WTC11 (cell line): Measurements from ENCODE around the gene ADIG.

Source experiments
- CTCF ChIP-seq: fragments of 200-600 bp; IDR thresholded peaks from 2 replicates; pipeline ENCODE4 v1.8.0; 2022; ENCODE audit warnings: antibody characterized with exemption
- NR1H2 ChIP-seq: sonication (generic); formaldehyde crosslinking; IDR thresholded peaks from 2 replicates; pipeline ENCODE4 v1.9.0; 2021; ENCODE audit warnings: mild to moderate bottlenecking, moderate library complexity, missing genetic modification reagents

- TF ChIP-seq NR1H2 (CRISPR knock-in tag): no peak
- no peak for TF ChIP-seq CTCF
Observed at GRCh38 chr20:38563802-38564431, 17.1 kb upstream of the ADIG start.
